Fibroblast of the aortic adventitia (primary cell): ENCODE measurements around the gene MRRF. TPM values are rescaled to one million over a fixed set of nuclear protein-coding genes. Genes with fewer than 3 reads are reported as not detected.

ENCODE experiments used
- DNase-seq: peaks from one replicate; pipeline ENCODE4 v3.0.0-alpha.2; 2010; ENCODE audit warnings: low read depth
- H3K4me3 ChIP-seq: 2 replicates; pipeline ENCODE4 v1.5.1; 2011; ENCODE audit warnings: low read depth, mild to moderate bottlenecking, control low read depth, low read length, moderate library complexity
- CTCF ChIP-seq: IDR thresholded peaks from 2 replicates; pipeline ENCODE4 v1.5.1; 2011; ENCODE audit warnings: mild to moderate bottlenecking, low read length, control low read depth, inconsistent platforms; ENCODE audit not compliant: insufficient read depth
- small RNA-seq: library from RNA; depleted of rRNA; stranded (forward); fragments of <200 nt; gene quantifications from one replicate; pipeline ENCODE3, GENCODE V24; 2012
- total RNA-seq: library from RNA; depleted of rRNA; stranded (reverse); fragments of >200 nt; gene quantifications from 2 replicates; pipeline ENCODE4 v1.2.3, GENCODE V29; 2012; ENCODE audit warnings: low replicate concordance

MRRF gene
- total RNA-seq, 1 donor, result 40.0 TPM

GRCh38 chr9:122377241-122378164 lies 112.8 kb downstream of the MRRF start:
- TF ChIP-seq CTCF, result no peak
- H3K4me3 ChIP-seq, result no peak overlapping the region
- DNase-seq, result no peak

DNA sequence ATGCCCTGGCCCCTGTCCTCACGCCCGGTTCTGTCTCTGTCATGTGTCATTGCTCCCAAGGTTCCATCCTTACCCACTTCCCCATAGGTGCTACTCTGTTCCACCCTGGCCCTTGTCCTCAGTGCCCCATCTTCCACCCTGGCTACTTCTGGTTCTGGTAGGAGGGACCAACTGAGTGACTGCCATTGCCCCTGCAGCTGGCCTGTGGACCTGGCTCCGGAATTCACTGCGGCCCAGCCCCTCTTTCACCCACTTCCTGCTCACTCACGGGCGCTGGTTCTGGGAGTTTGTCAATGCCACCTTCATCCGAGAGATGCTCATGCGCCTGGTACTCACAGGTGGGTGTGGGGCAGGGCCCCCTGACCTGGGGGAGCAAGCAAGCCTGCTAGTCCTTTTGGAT lies 113.6 kb downstream of the MRRF start:
- TF ChIP-seq CTCF, result no peak
- no peak overlapping the region for H3K4me3 ChIP-seq
- no peak for DNase-seq

DNA sequence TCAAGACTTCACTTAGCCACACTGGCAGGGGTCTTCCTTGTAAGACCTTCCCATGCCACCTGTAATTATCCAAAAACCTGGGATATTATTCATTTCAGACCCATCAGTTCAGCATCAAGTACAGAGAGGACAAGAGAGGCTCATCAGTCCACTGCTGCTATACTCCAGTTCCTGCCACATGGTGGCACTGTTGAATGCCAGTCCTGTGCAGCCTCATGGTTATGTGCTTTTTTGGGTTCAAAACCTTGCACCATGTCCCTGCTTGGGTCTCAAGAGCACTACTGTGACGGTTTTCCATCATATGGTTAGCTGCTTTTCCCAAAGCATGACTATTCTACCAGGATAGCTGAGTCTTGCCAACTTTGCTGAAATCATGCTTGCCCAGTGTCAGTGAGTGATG lies 114.7 kb downstream of the MRRF start:
- H3K4me3 ChIP-seq, result no peak overlapping the region
- no peak for DNase-seq
- TF ChIP-seq CTCF, result peak; percentile 53

GRCh38 chr9:122380293-122380692 lies 115.6 kb downstream of the MRRF start:
- no peak overlapping the region for H3K4me3 ChIP-seq
- no peak for TF ChIP-seq CTCF
- DNase-seq, result no peak

Small RNAs within 50 kb of the gene (small RNA-seq; reads per million reads assigned to genes)
- gene AL162424.1, result 0.38 reads per million

Other genes with a start within 250 kb of the MRRF start
- gene TTLL11, start 171.6 kb upstream of the MRRF start, total RNA-seq, result 4.8 and 7.3 TPM in 2 replicates
- 23.5 and 25.2 TPM in 2 replicates for gene NDUFA8, start 105.1 kb upstream of the MRRF start, total RNA-seq
- not detected in 2 replicates for gene MORN5, start 105.0 kb upstream of the MRRF start, total RNA-seq
- not detected in 2 replicates for gene LHX6, start 35.9 kb upstream of the MRRF start, total RNA-seq
- gene RBM18, start within 50 bp of the MRRF start, total RNA-seq, result 4.3 and 13.0 TPM in 2 replicates
- 6.3 and 173 TPM in 2 replicates for gene PTGS1, start 106.1 kb downstream of the MRRF start, total RNA-seq
- not detected in 2 replicates for gene OR1J1, start 213.0 kb downstream of the MRRF start, total RNA-seq
- gene OR1J2, start 245.9 kb downstream of the MRRF start, total RNA-seq, result 1.6 TPM in 1 of 2 replicates, not detected in the other